SU-DHL-6 (cell line): ENCODE data around the gene PTCH2.

Source experiments
- H2AFZ ChIP-seq: fragments of 200-600 bp; sonication (generic); 2 replicates; pipeline ENCODE4 v1.6.1; 2014; ENCODE audit warnings: low read depth, mild to moderate bottlenecking, moderate library complexity, mixed read lengths, antibody characterized with exemption, low read length; ENCODE audit not compliant: severe bottlenecking
- H3F3A ChIP-seq: fragments of 200-600 bp; shearing (Covaris generic); 2 replicates; pipeline ENCODE4 v1.6.0; 2016; ENCODE audit warnings: antibody characterized with exemption, mild to moderate bottlenecking; ENCODE audit not compliant: insufficient read depth
- H3K27ac ChIP-seq: fragments of 200-600 bp; sonication (generic); 2 replicates; pipeline ENCODE4 v1.5.1; 2016; ENCODE audit warnings: low read depth, mild to moderate bottlenecking, low read length, moderate library complexity, mixed read lengths
- H3K27me3 ChIP-seq: fragments of 200-600 bp; sonication (generic), shearing (Covaris generic); 2 replicates; pipeline ENCODE4 v1.6.0; 2014; ENCODE audit warnings: mild to moderate bottlenecking, low read length
- H3K36me3 ChIP-seq: fragments of 200-600 bp; sonication (generic); 2 replicates; pipeline ENCODE4 v1.6.1; 2014; ENCODE audit warnings: mild to moderate bottlenecking, low read length, mixed read lengths
- H3K4me2 ChIP-seq: fragments of 300-600, 200-600 bp; shearing (Covaris generic), sonication (generic); 2 replicates; pipeline ENCODE4 v1.6.0; 2014; ENCODE audit warnings: low read length, low read depth, mild to moderate bottlenecking; ENCODE audit not compliant: poor library complexity, severe bottlenecking
- H3K4me3 ChIP-seq: fragments of 200-600 bp; sonication (generic); 2 replicates; pipeline ENCODE4 v1.5.1; 2014; ENCODE audit warnings: antibody characterized with exemption, low read length, mild to moderate bottlenecking, mixed read lengths; ENCODE audit not compliant: insufficient read depth, poor library complexity, severe bottlenecking
- H3K79me2 ChIP-seq: fragments of 200-600 bp; sonication (generic); 2 replicates; pipeline ENCODE4 v1.6.1; 2014; ENCODE audit warnings: mild to moderate bottlenecking, low read length, moderate library complexity; ENCODE audit not compliant: insufficient read depth
- H3K9ac ChIP-seq: fragments of 200-600 bp; sonication (generic); 2 replicates; pipeline ENCODE4 v1.7.0; 2014; ENCODE audit warnings: mild to moderate bottlenecking, low read length
- H3K9me2 ChIP-seq: fragments of 200-600 bp; sonication (generic); replicated peaks from 2 replicates; pipeline ENCODE4 v1.6.1; 2014; ENCODE audit warnings: low read length; ENCODE audit not compliant: insufficient read depth
- H3K9me3 ChIP-seq: fragments of 200-600 bp; sonication (generic); 2 replicates; pipeline ENCODE4 v1.6.1; 2014; ENCODE audit warnings: low read length, mixed read lengths; ENCODE audit not compliant: insufficient read depth
- H4K20me1 ChIP-seq: fragments of 200-600 bp; sonication (generic); 2 replicates; pipeline ENCODE4 v1.6.1; 2014; ENCODE audit warnings: low read depth, mild to moderate bottlenecking, antibody characterized with exemption, low read length, moderate library complexity, mixed read lengths
- EZH2phosphoT487 ChIP-seq: fragments of 200-600 bp; sonication (generic), shearing (Covaris generic); conservative IDR thresholded peaks from 2 replicates; pipeline ENCODE4 v1.6.1; 2018; ENCODE audit warnings: mild to moderate bottlenecking, antibody characterized with exemption, low read length, moderate library complexity, mixed read lengths
- TF ChIP-seq, protein P1 (sequence below): fragments of 200-600 bp; sonication (generic); IDR thresholded peaks from one replicate; pipeline ENCODE4 v1.5.1; 2017; ENCODE audit warnings: antibody characterized with exemption, mild to moderate bottlenecking, low read length, moderate library complexity; ENCODE audit not compliant: insufficient read depth, poor library complexity, severe bottlenecking

PTCH2 gene

GRCh38 chr1:44785501-44786137 is 57.4 kb downstream of the PTCH2 start:
- peak overlapping the region; percentile 87 for H2AFZ ChIP-seq
- H3K9me3 ChIP-seq = no peaks in the 10 kb centered on the region
- peak overlapping the region; percentile 50 for H3K9ac ChIP-seq
- no peaks in the 10 kb centered on the region for H4K20me1 ChIP-seq
- peaks cover 58% of the 10 kb centered on the region for H3F3A ChIP-seq
- no peaks in the 10 kb centered on the region for H3K9me2 ChIP-seq
- no peaks in the 10 kb centered on the region for H3K27me3 ChIP-seq
- H3K4me3 ChIP-seq = peak overlapping the region; percentile 45
- peak overlapping the region; percentile 64 for H3K4me2 ChIP-seq
- H3K27ac ChIP-seq = no peak overlapping the region
- no peaks in the 10 kb centered on the region for H3K36me3 ChIP-seq
- H3K79me2 ChIP-seq = no peaks in the 10 kb centered on the region
- TF ChIP-seq, protein P1, sequence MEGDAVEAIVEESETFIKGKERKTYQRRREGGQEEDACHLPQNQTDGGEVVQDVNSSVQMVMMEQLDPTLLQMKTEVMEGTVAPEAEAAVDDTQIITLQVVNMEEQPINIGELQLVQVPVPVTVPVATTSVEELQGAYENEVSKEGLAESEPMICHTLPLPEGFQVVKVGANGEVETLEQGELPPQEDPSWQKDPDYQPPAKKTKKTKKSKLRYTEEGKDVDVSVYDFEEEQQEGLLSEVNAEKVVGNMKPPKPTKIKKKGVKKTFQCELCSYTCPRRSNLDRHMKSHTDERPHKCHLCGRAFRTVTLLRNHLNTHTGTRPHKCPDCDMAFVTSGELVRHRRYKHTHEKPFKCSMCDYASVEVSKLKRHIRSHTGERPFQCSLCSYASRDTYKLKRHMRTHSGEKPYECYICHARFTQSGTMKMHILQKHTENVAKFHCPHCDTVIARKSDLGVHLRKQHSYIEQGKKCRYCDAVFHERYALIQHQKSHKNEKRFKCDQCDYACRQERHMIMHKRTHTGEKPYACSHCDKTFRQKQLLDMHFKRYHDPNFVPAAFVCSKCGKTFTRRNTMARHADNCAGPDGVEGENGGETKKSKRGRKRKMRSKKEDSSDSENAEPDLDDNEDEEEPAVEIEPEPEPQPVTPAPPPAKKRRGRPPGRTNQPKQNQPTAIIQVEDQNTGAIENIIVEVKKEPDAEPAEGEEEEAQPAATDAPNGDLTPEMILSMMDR = no peak
- TF ChIP-seq EZH2phosphoT487 = no peak

DNA sequence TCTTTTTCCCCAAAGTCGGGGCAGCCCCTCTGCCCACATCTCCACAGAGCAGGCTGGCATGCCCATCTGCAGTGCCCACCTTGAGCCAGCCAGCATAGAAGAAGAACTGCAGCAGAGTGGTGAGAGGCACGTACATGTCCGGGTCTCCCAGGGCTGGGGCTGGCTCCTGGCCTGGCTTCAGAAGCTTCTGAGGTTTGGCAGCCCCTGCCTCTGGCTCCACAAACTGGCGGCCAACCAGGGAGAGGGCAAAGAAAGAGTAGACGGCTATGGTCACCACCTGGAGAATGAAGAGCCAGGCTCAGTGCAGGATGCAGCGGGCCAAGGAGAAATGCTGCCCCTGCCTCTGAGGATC is 58.0 kb downstream of the PTCH2 start:
- H3K4me2 ChIP-seq = peak overlapping the region; percentile 64
- H3K9ac ChIP-seq = peak overlapping the region; percentile 50

DNA sequence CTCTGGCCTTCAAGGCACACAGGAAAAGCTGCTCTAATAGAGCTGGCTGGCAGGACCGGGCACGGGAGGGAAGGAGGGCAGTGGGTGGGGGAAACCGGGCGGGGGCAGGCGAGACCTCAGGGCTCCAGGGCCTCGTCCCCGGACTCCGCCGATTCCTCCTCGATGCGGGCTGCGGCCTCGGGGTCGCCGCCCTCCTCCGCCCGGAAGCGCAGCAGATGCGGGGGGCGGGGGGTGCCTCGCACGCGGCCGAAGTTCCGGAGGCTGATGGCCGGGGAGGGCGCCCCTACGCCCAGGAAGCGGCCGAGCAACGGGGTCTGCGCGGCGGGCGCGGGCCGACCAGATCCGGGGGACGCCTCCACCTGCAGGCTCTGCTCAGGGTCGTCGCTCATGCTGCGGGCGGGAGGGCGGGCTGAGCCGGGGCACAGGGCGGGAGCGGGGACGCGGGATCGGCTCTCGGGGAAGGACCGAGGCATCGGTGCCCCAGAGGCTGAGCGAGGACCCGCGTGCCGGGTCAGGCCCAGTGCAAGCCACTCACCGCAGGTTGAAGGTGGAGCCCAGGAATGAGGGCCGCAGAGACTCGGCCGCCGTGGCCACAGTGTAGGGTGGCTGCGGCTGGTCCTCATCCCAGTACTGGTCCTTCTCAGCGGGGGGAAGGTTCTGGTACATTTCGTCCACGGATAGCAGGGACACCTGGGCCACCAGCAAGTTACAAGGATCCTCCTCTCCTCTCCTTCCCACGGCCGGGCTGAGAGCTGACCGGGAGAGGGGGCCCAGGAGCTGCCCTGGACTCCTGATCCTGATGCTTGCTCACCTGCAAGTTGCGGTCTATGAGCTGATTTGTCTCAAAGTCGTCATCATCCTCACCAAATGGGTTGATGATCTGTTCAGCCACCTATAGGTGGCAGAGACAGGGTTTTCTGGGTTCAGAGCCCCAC is 58.7 kb downstream of the PTCH2 start:
- TF ChIP-seq, protein P1 = no peak
- no peak for TF ChIP-seq EZH2phosphoT487
- no peaks in the 10 kb centered on the region for H3K9me3 ChIP-seq
- H3F3A ChIP-seq = peaks cover 58% of the 10 kb centered on the region
- H3K9me2 ChIP-seq = no peaks in the 10 kb centered on the region
- H3K36me3 ChIP-seq = no peaks in the 10 kb centered on the region
- peak overlapping the region; percentile 58 for H3K27ac ChIP-seq
- no peaks in the 10 kb centered on the region for H3K27me3 ChIP-seq
- peak overlapping the region; percentile 50 for H3K9ac ChIP-seq
- H3K4me3 ChIP-seq = peak overlapping the region; percentile 29
- peak overlapping the region; percentile 64 for H3K4me2 ChIP-seq
- no peaks in the 10 kb centered on the region for H3K79me2 ChIP-seq
- H4K20me1 ChIP-seq = no peaks in the 10 kb centered on the region
- peak overlapping the region; percentile 22 for H2AFZ ChIP-seq

More for the DNA sequence above, 58.0 kb downstream of the PTCH2 start:
- 0 out of 2 replicates have a peak overlapping the region, but pooled peaks have one; percentile 58 for H3K27ac ChIP-seq
- no peaks in the 10 kb centered on the region for H3K79me2 ChIP-seq
- no peak overlapping the region for H2AFZ ChIP-seq
- no peak for TF ChIP-seq EZH2phosphoT487
- TF ChIP-seq, protein P1 = peak; percentile 10
- no peaks in the 10 kb centered on the region for H3K27me3 ChIP-seq
- no peaks in the 10 kb centered on the region for H3K36me3 ChIP-seq
- no peaks in the 10 kb centered on the region for H3K9me3 ChIP-seq
- no peaks in the 10 kb centered on the region for H4K20me1 ChIP-seq
- no peak overlapping the region for H3K4me3 ChIP-seq
- H3K9me2 ChIP-seq = no peaks in the 10 kb centered on the region
- H3F3A ChIP-seq = peaks cover 58% of the 10 kb centered on the region
